Stimulated activated CD4-positive, alpha-beta T cell treated with anti-CD3 and anti-CD28 coated beads, Interleukin-15, amount 100 ng/mL, for 1 hour (primary cell): ENCODE data around the gene ABI2.
"Not testable (repeated sequence)": the region's sequence is repeated elsewhere in the genome, so short reads cannot be mapped to it uniquely, and the experiment has no call there.

Experiments
- DNase-seq, 2 donors: peaks; one replicate each; pipeline ENCODE4 v3.0.0-alpha.2; 2020; ENCODE audit warnings: low read depth in 1 of 2, low spot score in 1 of 2

ABI2 gene

DNA sequence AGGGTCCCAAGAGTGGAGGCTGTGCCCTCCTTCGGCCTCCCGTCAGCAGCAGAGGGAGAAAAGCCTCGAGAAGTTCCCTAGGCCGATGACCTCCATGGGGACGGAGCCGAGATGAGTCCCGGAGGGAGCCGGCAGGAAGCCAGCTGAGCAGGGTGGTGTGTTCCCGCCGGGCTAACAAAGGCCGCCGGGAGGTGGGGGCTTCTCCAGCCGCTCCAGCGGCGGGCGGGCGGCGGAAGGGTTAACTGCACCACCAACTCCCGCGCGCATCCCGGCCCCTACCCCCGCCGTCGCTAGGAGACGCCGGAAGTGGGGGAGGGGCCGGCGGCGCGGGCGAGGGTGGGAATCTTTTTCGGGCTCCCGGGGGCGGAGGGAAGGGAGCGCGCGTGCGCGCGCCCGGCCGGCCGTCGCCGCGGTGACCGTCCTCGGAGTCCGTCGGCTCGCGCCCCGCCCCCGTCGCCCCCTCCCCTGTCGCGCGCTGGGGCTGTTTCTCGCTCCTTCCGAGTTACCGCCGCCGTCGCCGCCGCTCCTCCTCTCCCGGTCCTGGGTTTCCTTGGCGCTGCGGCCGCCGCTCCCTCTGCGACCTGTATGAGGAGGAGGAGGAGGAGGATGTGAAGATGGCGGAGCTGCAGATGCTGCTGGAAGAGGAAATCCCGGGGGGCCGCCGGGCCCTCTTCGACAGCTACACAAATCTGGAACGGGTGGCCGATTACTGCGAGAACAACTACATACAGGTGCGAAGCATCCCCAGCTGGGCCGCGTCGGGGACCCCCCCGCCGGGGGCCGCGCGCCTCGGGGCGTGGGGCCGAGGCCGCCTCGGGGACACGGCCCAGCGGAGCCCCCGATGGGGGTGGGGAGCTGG lies at the start of gene ABI2:
Gene ABI2, plus strand, starts transcription at position 494 of the 859 bp plus-strand sequence. Its CDS starts 121 bp downstream, at position 615.
- DNase-seq = peak; percentile 31 to 51

DNA sequence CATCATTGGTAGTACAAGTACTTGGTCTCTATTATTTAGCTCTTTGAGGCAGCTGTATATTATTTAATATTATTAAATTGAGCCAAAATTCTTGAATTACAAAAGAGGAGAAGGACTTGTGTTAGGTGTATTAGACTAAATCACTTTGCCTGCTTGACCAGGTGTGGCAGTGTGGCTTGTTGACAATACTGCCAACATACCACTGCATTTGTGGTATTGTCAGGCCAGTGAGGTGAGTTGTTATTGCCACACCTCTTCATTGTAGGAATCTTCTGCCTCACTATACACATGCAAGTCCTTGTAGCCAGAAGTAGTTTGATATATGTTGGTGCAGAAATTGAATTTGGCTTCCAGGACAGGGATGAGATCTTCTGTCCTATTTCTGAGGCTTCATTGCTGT lies 48.9 kb upstream of the ABI2 start:
- no peak for DNase-seq

- no peak for DNase-seq
Measured at GRCh38 chr2:203280428-203281064, 47.6 kb upstream of the ABI2 start.

GRCh38 chr2:203282101-203282500 lies 46.1 kb upstream of the ABI2 start:
- no peak for DNase-seq

DNA sequence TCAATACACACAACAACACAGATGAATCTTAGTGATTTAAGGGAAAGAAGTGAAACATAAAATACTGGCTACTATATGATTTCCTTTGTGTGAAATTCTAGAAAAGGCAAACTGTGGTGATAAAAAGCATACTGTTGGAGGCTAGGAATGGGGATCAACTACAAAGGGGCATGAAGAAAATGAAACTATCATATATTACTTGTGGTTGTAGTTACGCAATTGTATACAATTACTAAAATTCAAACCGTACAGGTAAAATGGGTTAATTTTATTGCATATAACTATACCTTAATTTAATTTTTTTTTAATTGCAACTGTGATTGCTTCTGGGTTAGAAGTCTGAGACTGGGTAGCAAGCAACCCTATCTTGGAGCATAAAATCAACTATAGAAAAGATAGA lies 41.7 kb upstream of the ABI2 start:
- no peak for DNase-seq

GRCh38 chr2:203301667-203302066 lies 26.5 kb upstream of the ABI2 start:
- no peak for DNase-seq

- DNase-seq = not testable (repeated sequence)
Measured at GRCh38 chr2:203302586-203302985, 25.6 kb upstream of the ABI2 start.

DNA sequence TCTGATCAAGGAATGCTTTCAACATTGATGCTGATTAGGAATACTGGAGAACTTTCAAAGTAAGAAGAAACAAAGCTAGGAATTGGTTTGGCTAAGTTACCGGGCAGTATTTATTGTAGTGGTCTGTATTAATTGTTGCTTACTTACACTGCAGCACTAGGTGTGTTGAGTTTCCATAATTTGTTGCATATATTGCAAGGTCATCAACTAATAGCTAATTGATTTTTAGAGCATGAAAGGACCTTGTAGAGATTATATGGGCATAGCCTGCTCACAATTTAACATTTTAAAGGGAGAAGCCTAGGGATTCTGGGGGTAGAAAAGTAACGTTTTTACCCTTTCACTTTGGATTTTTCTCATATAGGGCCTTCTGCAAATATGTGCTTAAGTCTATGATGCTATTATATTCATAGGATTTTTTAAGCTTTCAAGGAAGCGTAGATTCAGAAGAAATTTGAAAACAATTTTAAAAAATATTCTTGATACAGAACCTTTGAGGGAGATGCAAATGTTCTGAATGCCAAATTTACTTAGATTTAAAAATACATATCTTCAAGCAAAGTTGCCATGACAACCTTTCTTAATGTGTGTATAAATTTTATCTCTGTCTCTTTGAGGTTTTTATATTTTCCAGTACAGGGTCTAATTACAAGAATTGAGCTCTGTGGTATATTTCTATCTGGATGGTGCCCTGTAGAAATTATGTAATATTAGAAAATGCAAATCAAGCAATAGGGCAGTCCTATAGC lies 17.3 kb upstream of the ABI2 start:
- DNase-seq = no peak

GRCh38 chr2:203326356-203326755 lies 1.8 kb upstream of the ABI2 start:
- no peak for DNase-seq

DNA sequence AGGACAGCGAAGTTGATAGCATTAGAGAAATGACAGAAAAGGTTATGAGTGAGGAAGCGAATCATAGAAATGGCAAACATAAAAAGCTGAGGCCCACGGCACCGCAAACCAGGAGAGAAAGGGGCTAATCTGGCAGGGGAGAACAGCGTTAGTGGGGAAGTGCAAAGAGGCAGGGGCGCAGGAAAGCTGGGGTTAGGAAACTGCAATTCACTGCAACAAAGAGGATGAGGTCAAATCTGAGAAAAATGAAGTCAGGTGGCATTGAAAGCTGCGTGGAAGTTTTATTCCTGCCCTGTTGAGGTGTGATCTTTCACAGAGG lies 653 bp upstream of the ABI2 start:
- DNase-seq = no peak

DNA sequence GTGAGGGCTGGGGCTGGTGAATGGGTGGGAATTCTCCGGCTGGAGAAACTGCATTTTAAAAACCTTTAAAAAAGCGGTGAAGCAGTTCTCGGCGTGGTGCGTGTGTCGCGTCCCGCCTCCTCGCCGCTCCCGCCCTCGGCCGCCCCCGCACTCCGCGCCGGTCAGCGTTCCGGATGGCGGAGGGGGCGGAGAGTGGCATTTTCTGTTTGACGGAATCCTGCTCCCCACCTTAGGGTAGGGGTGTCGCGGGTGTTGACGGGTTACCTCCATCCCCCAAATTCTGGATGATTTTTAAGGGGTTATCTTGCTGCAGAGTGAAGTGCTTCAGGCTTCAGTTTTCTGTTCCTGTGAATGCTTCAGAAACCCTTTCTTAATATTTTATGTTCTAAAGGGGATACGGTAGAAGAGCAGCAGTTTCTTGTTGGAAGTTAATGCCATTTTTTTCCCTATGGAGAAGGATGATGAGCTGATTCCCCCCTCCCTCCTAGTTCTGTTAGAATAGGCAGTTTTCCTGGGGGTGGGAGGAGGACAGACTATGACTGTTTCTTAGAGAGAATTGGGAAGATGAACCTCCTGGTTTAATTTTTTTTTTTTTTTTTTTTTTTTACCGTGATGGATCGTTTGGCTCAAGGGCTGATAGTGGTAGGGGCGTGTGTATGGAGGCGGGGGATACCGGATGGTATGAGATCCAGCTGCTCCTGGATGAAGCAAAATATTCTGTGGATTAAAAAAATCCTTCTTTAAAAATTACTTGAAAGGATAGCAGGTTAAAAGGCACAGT lies 756 bp downstream of the ABI2 start:
- DNase-seq = peak in 1 of 2 donors; percentile 26

GRCh38 chr2:203330434-203330833 lies 2.2 kb downstream of the ABI2 start:
- no peak for DNase-seq

- no peak for DNase-seq
Measured at GRCh38 chr2:203338322-203338721, 10.1 kb downstream of the ABI2 start.

DNA sequence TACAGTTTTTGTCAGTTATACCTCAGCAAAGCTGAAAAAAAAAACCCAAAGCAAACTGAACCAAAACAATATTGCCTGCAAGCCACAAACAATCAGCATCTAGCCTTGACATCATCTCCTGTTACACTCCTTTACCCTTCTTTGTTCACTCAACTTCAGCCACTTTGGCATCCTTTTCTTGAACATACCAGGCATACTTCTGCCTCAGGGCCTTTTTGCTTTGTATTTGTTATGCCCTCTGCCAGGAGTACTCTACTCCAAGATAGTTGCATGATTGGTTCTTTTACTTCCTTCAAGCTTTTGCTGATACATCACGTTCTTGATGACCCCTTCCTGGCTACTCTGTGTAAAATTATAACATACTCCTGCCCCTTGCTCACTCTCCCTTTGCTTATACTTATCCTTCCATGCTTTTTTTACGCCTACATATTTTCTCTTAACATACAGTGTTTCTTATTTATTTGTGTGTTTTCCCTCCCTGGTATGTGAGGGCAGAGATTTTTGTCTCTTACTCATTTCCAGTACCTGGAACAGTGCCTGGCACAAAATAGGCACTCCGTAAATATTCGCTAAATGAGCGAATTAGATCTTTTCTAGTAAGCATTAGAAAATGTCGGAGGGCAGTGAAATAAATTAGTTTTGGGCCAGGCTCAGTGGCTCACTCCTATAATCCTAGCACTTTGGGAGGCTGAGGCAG lies 12.7 kb downstream of the ABI2 start:
- no peak for DNase-seq

DNA sequence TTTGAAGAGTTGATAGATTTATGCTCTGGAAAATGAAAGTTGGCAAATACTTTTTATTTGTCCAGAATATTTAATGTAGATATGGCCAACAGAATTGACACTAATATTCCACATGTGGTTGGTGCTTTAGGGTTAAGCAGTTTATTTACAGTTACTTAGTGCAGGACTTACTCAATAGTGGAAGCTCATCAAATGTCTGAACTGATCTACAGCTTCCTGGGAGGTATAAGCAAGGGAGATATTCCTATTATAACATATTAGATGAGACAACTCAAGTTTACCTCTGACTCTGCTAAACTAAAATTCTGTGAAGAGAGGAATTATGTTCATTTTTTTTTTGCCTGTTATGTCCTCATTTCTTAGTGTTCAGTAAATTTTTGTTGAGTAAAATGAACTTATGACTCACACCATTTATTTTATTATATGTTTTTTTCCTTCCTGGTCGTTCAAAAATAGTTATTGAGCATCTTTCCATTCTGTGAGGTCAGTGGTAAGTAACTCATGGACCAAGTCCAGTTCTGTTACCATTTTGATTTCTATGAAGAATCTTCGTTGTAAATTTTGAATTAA lies 13.6 kb downstream of the ABI2 start:
- no peak for DNase-seq

DNA sequence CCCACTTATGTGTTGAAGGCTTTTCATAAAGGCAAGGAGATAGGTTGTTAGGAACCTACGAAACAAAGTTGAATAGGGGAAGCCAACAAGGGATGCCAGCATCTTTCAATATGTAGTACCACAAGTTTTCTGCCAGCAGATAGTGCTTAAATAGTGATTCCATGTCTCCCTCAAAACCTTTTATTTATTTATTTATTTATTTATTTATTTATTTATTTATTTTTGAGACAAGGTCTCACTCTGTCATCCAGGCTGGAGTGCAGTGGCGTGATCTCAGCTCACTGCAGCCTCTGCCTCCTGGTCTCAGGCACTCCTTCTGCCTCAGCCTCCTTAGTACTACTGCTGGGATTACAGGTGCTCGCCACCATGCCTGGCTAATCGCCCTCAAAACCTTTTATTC lies 14.2 kb downstream of the ABI2 start:
- DNase-seq = not testable (repeated sequence)

DNA sequence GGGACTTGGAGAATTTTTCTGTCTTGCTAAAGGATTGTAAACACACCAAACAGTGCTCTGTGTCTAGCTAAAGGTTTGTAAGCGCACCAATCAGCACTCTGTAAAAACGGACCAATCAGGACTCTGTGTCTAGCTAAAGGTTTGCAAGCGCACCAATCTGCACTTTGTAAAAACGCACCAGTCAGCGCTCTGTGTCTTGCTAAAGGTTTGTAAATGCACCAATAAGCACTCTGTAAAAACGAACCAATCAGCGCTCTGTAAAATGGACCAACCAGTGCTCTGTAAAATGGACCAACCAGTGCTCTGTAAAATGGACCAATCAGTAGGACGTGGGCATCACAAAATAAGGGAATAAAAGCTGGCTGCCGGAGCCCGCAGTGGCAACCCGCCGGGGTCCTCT lies 16.5 kb downstream of the ABI2 start:
- DNase-seq = no peak

DNA sequence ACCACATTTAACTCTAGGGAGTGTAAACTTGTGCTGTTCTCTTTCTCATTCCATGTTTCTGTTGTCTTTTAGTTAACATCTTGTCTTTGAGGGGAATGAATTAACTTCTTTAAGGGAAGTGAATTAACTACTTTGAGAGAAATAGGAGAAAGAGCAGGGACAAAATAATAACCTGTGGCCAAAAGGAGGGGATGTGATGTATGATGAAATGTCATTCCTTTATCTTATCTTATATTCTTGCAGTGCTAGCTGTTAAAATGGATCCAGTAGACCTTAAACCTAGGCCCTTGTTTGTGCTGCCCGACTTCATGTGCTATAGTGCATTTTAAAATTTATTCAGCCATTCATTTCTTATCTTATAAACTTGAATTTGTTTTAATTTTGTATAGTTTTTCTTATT lies 18.4 kb downstream of the ABI2 start:
- no peak for DNase-seq

DNA sequence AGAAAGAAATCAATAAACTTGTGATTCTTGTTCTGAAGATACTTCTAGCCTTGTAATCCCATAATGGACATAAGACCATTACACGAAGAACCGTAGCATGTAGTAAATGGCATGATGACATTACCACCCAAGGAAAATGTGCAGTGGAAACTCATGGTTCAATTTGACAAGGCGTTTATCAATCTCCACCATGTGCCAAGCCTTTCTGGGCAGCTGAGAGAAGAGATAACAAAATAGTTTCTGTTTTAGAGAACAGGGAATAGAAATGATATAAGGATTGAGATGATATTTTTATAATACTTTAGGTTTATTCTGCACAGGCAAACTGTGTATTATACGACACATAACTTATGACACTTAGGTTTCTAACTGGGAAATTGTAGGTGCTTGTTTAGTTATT lies 19.2 kb downstream of the ABI2 start:
- no peak for DNase-seq

DNA sequence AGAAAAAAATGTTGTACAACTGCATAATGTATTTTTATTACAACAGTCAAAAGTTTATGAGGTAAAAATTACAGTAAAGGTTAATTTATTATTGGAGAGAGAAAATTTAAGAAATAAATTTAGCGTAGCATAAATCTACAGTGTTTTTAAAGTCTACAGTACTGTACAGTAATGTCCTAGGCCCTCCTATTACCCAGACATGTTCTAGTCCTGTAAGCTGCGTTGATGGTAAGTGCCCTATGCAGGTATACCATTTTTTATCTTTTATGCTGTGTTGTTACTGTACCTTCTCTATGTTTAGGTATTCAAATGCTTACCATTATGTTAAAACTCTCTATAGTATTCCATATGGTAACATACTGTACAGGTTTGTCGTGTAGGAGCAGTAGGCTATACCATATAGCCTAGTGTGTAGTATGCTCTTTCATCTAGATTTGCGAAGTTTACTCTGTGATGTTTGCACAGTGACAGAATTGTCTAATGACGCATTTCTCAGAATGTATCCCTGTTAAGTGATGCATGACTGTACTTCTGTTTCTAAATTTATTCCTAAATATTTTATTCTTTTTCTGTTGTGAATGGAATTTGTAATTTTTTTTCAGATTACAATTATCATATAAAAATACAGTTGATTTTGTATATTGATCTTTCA lies 24.5 kb downstream of the ABI2 start:
- no peak for DNase-seq
